ENCODE data around the gene TUBB4B. TPM values are rescaled to one million over a fixed set of nuclear protein-coding genes. Genes with fewer than 3 reads are reported as not detected.
"Not testable (repeated sequence)": the region's sequence is repeated elsewhere in the genome, so short reads cannot be mapped to it uniquely, and the experiment has no call there.

TUBB4B gene
- total RNA-seq, 1 experiment from 2014 or later = 714 TPM

DNA sequence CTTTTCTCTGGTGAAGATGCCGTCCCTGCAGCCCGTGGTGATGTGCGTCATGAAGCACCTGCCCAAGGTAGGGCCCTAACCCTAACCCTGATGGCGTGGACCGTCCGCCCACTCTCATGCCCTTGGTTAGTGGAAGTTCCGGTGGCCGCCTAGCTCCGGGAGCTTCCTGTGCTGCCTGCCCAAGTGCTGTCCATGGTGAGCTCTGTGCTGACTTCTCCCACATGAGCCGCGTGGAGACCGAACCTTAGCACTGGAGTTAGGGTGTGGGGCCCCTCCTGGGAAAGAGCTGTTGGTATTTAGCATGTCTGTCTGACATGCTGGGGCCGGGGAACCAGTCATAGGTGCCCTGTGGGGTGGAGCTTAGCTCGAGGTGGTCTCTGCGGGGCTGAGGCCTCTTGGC, 15.3 kb downstream of the TUBB4B start:
- intact Hi-C loops (cut with micrococcal nuclease; ENCODE audit: unreplicated experiment) = no loop called here
- H3K27ac ChIP-seq (ENCODE audit: low read depth, low read length, poor library complexity, severe bottlenecking) = peak overlapping the region; percentile 79
- POLR2A ChIA-PET (ENCODE audit: low non-redundant PET) = no interaction called here
- BruUV-seq (replicated peaks) = no TSS peak
- no peaks in the 10 kb centered on the region for H3K27me3 ChIP-seq (replicated peaks; ENCODE audit: insufficient read depth, low read depth, low read length, poor library complexity)
- CTCF ChIA-PET = no interaction called here
- peaks cover 16% of the 10 kb centered on the region for H3K36me3 ChIP-seq (ENCODE audit: insufficient read depth, low read length, poor library complexity, severe bottlenecking)
- TF ChIP-seq EZH2 (IDR thresholded peaks at IDR 0.05; ENCODE audit: borderline replicate concordance, low read depth, low read length, poor library complexity, severe bottlenecking) = no peak
- TF ChIP-seq, protein P1, sequence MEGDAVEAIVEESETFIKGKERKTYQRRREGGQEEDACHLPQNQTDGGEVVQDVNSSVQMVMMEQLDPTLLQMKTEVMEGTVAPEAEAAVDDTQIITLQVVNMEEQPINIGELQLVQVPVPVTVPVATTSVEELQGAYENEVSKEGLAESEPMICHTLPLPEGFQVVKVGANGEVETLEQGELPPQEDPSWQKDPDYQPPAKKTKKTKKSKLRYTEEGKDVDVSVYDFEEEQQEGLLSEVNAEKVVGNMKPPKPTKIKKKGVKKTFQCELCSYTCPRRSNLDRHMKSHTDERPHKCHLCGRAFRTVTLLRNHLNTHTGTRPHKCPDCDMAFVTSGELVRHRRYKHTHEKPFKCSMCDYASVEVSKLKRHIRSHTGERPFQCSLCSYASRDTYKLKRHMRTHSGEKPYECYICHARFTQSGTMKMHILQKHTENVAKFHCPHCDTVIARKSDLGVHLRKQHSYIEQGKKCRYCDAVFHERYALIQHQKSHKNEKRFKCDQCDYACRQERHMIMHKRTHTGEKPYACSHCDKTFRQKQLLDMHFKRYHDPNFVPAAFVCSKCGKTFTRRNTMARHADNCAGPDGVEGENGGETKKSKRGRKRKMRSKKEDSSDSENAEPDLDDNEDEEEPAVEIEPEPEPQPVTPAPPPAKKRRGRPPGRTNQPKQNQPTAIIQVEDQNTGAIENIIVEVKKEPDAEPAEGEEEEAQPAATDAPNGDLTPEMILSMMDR (conservative IDR thresholded peaks at IDR 0.05; ENCODE audit: low read depth, low read length) = no peak
- H3K4me3 ChIP-seq (ENCODE audit: low read depth, low read length, poor library complexity, severe bottlenecking) = peak overlapping the region; percentile 88
- no peak for DNase-seq (ENCODE audit: low spot score)
- peaks cover 15% of the 10 kb centered on the region for H3K4me1 ChIP-seq (ENCODE audit: insufficient read depth, low read length, poor library complexity, severe bottlenecking)
- H3K9me3 ChIP-seq (ENCODE audit: low read depth, low read length, poor library complexity, severe bottlenecking) = no peaks in the 10 kb centered on the region

GRCh38 chr9:137256856-137257255, 15.8 kb downstream of the TUBB4B start:
- Histone ChIP-seq H3K36me3 (ENCODE audit: insufficient read depth, low read length, poor library complexity, severe bottlenecking) (peaks cover 16% of the 10 kb centered on the region), H3K9me3 (ENCODE audit: low read depth, low read length, poor library complexity, severe bottlenecking) (no peaks in the 10 kb centered on the region), H3K27ac (ENCODE audit: low read depth, low read length, poor library complexity, severe bottlenecking) (no peak overlapping the region), H3K4me3 (ENCODE audit: low read depth, low read length, poor library complexity, severe bottlenecking) (peak overlapping the region; percentile 88), H3K4me1 (ENCODE audit: insufficient read depth, low read length, poor library complexity, severe bottlenecking) (peaks cover 15% of the 10 kb centered on the region), H3K27me3 (replicated peaks; ENCODE audit: insufficient read depth, low read depth, low read length, poor library complexity) (no peaks in the 10 kb centered on the region)
- intact Hi-C loops (cut with micrococcal nuclease; ENCODE audit: unreplicated experiment) = no loop called here
- ChIA-PET POLR2A (ENCODE audit: low non-redundant PET) (no interaction called here), CTCF (no interaction called here)
- TF ChIP-seq, protein P1 (conservative IDR thresholded peaks at IDR 0.05; ENCODE audit: low read depth, low read length) = no peak
- no peak for TF ChIP-seq EZH2 (IDR thresholded peaks at IDR 0.05; ENCODE audit: borderline replicate concordance, low read depth, low read length, poor library complexity, severe bottlenecking)
- no peak for DNase-seq (ENCODE audit: low spot score)
- BruUV-seq (replicated peaks) = no TSS peak

GRCh38 chr9:137262173-137262908, 21.3 kb downstream of the TUBB4B start:
- TF ChIP-seq, protein P1 (conservative IDR thresholded peaks at IDR 0.05; ENCODE audit: low read depth, low read length) = peak; percentile 43
- H3K4me1 ChIP-seq (ENCODE audit: insufficient read depth, low read length, poor library complexity, severe bottlenecking); H3K4me3 ChIP-seq (ENCODE audit: low read depth, low read length, poor library complexity, severe bottlenecking); H3K27me3 ChIP-seq (replicated peaks; ENCODE audit: insufficient read depth, low read depth, low read length, poor library complexity); intact Hi-C loops (cut with micrococcal nuclease; ENCODE audit: unreplicated experiment); H3K9me3 ChIP-seq (ENCODE audit: low read depth, low read length, poor library complexity, severe bottlenecking); BruUV-seq (replicated peaks); H3K27ac ChIP-seq (ENCODE audit: low read depth, low read length, poor library complexity, severe bottlenecking); POLR2A ChIA-PET (ENCODE audit: low non-redundant PET): not testable (repeated sequence)
- CTCF ChIA-PET = interaction anchor here (0.9 kb wide), 1 partner anchor 26 kb away, joined by 4 read pairs; no protein-coding TSS in a partner anchor
- H3K36me3 ChIP-seq (ENCODE audit: insufficient read depth, low read length, poor library complexity, severe bottlenecking) = peaks cover 29% of the 10 kb centered on the region
- peak; percentile 62 for DNase-seq (ENCODE audit: low spot score)
